GM13976 (cell line): ENCODE data around the gene USH2A.

Experiments
- DNase-seq: peaks from one replicate; pipeline ENCODE4 v3.0.0; 2012; ENCODE audit warnings: low spot score
- CTCF ChIP-seq: IDR thresholded peaks from 2 replicates; pipeline ENCODE4 v1.5.1; 2012; ENCODE audit warnings: borderline replicate concordance, mild to moderate bottlenecking; ENCODE audit not compliant: insufficient read depth; ENCODE audit errors: extremely low read depth, missing control alignments, control extremely low read depth
- in situ Hi-C: fragments of 300-500 bp; cut with MboI; formaldehyde crosslinking; loops from one replicate; pipeline ENCODE4 v1.12.0; 2022; ENCODE audit warnings: low sequenced_read_pairs, mixed read lengths, inconsistent platforms; ENCODE audit not compliant: unreplicated experiment

Gene USH2A

GRCh38 chr1:215767761-215768160 lies 655.5 kb downstream of the USH2A start:
- no peak for DNase-seq
- TF ChIP-seq CTCF: no peak
- in situ Hi-C loops: no loop called here

GRCh38 chr1:215766521-215766920 lies 656.7 kb downstream of the USH2A start:
- TF ChIP-seq CTCF: no peak
- DNase-seq: no peak
- in situ Hi-C loops: no loop called here

GRCh38 chr1:215765833-215766232 lies 657.4 kb downstream of the USH2A start:
- TF ChIP-seq CTCF: no peak
- no peak for DNase-seq
- in situ Hi-C loops: no loop called here

GRCh38 chr1:215761446-215761845 lies 661.8 kb downstream of the USH2A start:
- no peak for TF ChIP-seq CTCF
- in situ Hi-C loops: no loop called here
- DNase-seq: no peak

- no peak for DNase-seq
- in situ Hi-C loops: no loop called here
- TF ChIP-seq CTCF: no peak
Measured at GRCh38 chr1:215754112-215754511, 669.1 kb downstream of the USH2A start.

GRCh38 chr1:215749414-215749813 lies 673.8 kb downstream of the USH2A start:
- no peak for DNase-seq

More at GRCh38 chr1:215749414-215749813, 673.8 kb downstream of the USH2A start:
- no peak for TF ChIP-seq CTCF
- in situ Hi-C loops: no loop called here
